ENCODE data around the gene GREB1.

The GREB1 gene

DNA sequence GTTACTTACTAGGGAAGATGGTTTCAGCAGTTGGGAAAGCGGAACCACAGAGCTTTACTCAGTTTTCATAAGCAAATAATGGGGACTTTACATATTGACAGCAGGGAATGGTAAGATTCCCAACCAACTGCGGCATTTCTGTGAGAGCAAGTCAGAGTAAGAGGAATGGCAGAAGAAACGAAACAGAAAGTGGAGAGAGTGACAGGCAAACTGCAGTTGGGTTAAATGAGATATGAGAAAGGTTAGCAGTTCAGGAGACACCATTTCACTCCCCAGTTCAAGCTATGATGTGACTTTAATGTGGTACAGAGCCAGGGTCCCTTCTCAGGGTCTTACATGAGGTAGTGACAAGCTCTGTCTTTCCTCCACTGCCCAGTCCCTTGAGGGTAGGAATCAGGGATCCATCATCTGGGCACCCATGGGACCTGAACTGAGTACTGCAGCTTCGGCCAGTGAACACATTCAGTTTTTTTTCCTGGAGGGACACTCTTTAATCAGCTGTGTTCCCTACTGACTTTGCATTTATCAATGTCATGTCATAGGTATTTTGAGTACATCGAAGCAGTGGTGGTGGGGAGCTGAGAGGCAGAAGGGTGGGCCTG, 33.0 kb upstream of the GREB1 start:
- TF ChIP-seq CTCF (conservative IDR thresholded peaks at IDR 0.05; ENCODE audit: control insufficient read depth, insufficient read depth, low read depth, low read length), result no peak
- H3K4me3 ChIP-seq (ENCODE audit: control insufficient read depth, low read depth, low read length), result no peak overlapping the region
- no peak for DNase-seq (ENCODE audit: low read depth)

- no peak for TF ChIP-seq CTCF (conservative IDR thresholded peaks at IDR 0.05; ENCODE audit: control insufficient read depth, insufficient read depth, low read depth, low read length)
- no peak overlapping the region for H3K4me3 ChIP-seq (ENCODE audit: control insufficient read depth, low read depth, low read length)
- DNase-seq (ENCODE audit: low read depth), result no peak
Measured at GRCh38 chr2:11502740-11503292, 31.0 kb upstream of the GREB1 start.

- no peak for DNase-seq (ENCODE audit: low read depth)
- TF ChIP-seq CTCF (conservative IDR thresholded peaks at IDR 0.05; ENCODE audit: control insufficient read depth, insufficient read depth, low read depth, low read length), result no peak
- H3K4me3 ChIP-seq (ENCODE audit: control insufficient read depth, low read depth, low read length), result no peak overlapping the region
Measured at GRCh38 chr2:11503354-11503927, 30.4 kb upstream of the GREB1 start.

- TF ChIP-seq CTCF (conservative IDR thresholded peaks at IDR 0.05; ENCODE audit: control insufficient read depth, insufficient read depth, low read depth, low read length), result no peak
- H3K4me3 ChIP-seq (ENCODE audit: control insufficient read depth, low read depth, low read length), result no peak overlapping the region
- DNase-seq (ENCODE audit: low read depth), result no peak
Measured at GRCh38 chr2:11505652-11506610, 27.9 kb upstream of the GREB1 start.

- DNase-seq (ENCODE audit: low read depth), result no peak
- no peak overlapping the region for H3K4me3 ChIP-seq (ENCODE audit: control insufficient read depth, low read depth, low read length)
- no peak for TF ChIP-seq CTCF (conservative IDR thresholded peaks at IDR 0.05; ENCODE audit: control insufficient read depth, insufficient read depth, low read depth, low read length)
Measured at GRCh38 chr2:11506611-11506969, 27.3 kb upstream of the GREB1 start.

DNA sequence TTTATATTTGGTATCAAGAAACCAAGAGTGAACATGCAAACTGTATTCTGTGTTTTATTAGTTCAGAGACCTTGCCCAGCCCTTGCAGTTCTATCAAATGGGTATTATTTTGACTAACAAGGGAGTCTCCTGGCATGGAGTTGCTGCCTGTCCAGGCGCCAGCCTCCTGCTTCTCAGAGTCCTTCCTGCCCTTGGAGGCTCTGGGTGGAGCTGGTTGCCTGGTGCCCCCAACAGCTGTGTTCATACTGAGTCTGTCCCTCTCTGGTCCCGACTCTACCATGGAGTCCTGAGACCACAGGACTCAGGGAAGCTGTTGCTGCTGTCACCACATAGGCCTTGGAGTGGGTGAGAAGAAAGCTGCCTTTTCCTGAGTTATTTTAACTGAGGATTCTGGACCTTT, 26.3 kb upstream of the GREB1 start:
- no peak for DNase-seq (ENCODE audit: low read depth)
- TF ChIP-seq CTCF (conservative IDR thresholded peaks at IDR 0.05; ENCODE audit: control insufficient read depth, insufficient read depth, low read depth, low read length), result no peak

More for the DNA sequence above, 26.3 kb upstream of the GREB1 start:
- no peak overlapping the region for H3K4me3 ChIP-seq (ENCODE audit: control insufficient read depth, low read depth, low read length)
